Activated effector memory CD4-positive, alpha-beta T cell treated with Interleukin-2 at 50 U/mL for 16 hours (primary cell): ENCODE measurements around the gene RCCD1.

ENCODE experiments used
- DNase-seq: peaks from one replicate; pipeline ENCODE4 v3.0.0-alpha.2; 2020

RCCD1 gene

GRCh38 chr15:90945091-90945490 lies 9.6 kb upstream of the RCCD1 start:
- DNase-seq, result no peak

- no peak for DNase-seq
Measured at GRCh38 chr15:90946538-90946937, 8.1 kb upstream of the RCCD1 start.

- no peak for DNase-seq
Measured at GRCh38 chr15:90946941-90947576, 7.6 kb upstream of the RCCD1 start.

GRCh38 chr15:90947577-90948357 lies 6.9 kb upstream of the RCCD1 start:
- DNase-seq, result no peak

- no peak for DNase-seq
Measured at GRCh38 chr15:90948506-90948905, 6.2 kb upstream of the RCCD1 start.

GRCh38 chr15:90949979-90950675 lies 4.6 kb upstream of the RCCD1 start:
- no peak for DNase-seq

- no peak for DNase-seq
Measured at GRCh38 chr15:90950676-90951075, 4.0 kb upstream of the RCCD1 start.

- no peak for DNase-seq
Measured at GRCh38 chr15:90952901-90953677, 1.6 kb upstream of the RCCD1 start.

GRCh38 chr15:90953947-90954711 lies 555 bp upstream of the RCCD1 start:
- no peak for DNase-seq

GRCh38 chr15:90955624-90956273 lies 1.1 kb downstream of the RCCD1 start:
- no peak for DNase-seq

GRCh38 chr15:90956274-90957030 lies 1.8 kb downstream of the RCCD1 start:
- peak; percentile 46 for DNase-seq

- DNase-seq, result no peak
Measured at GRCh38 chr15:90957031-90957790, 2.5 kb downstream of the RCCD1 start.

GRCh38 chr15:90957791-90958190 lies 3.1 kb downstream of the RCCD1 start:
- no peak for DNase-seq

- DNase-seq, result no peak
Measured at GRCh38 chr15:90959028-90959595, 4.4 kb downstream of the RCCD1 start.

GRCh38 chr15:90959894-90960293 lies 5.2 kb downstream of the RCCD1 start:
- DNase-seq, result no peak

- DNase-seq, result no peak
Measured at GRCh38 chr15:90960298-90961091, 5.8 kb downstream of the RCCD1 start.

GRCh38 chr15:90962021-90962420 lies 7.3 kb downstream of the RCCD1 start:
- DNase-seq, result no peak

GRCh38 chr15:90966262-90966661 lies 11.6 kb downstream of the RCCD1 start:
- no peak for DNase-seq

GRCh38 chr15:90967206-90967605 lies 12.5 kb downstream of the RCCD1 start:
- DNase-seq, result no peak
